Stimulated activated naive CD8-positive, alpha-beta T cell treated with anti-CD3 and anti-CD28 coated beads, Interleukin-15, Interleukin-2, amounts not matched to agents 100 U/mL and 50 U/mL, for 24 hours (primary cell): ENCODE results near the gene PLD5.
"Not testable (repeated sequence)": the region's sequence is repeated elsewhere in the genome, so short reads cannot be mapped to it uniquely, and the experiment has no call there.

Experiments
- ATAC-seq: fragments of 150-1000 bp; cut with Tn5 transposase; one replicate; pipeline ENCODE4 v1.10.0; 2021
- DNase-seq: peaks from one replicate; pipeline ENCODE4 v3.0.0; 2021

The PLD5 gene

DNA sequence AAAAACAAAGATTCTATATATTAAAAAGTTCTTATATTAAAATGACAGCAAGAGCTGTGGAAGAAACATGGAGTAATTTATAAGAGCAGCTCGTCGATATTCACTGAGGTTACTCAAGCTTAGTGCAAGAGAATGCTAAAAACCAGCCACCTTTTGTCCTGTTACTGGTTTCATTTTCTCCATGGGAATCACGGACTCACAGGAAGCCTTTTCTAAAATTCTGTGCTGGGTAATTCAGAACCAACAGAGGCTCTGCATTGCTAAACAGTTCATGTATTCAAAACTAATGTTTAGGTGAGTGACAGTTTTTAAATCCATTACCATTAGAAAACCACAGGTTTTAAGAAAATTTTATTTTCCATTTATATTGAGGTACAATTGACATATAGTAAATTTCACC lies 377.8 kb downstream of the PLD5 start:
- no peak for DNase-seq
- ATAC-seq: no peak

DNA sequence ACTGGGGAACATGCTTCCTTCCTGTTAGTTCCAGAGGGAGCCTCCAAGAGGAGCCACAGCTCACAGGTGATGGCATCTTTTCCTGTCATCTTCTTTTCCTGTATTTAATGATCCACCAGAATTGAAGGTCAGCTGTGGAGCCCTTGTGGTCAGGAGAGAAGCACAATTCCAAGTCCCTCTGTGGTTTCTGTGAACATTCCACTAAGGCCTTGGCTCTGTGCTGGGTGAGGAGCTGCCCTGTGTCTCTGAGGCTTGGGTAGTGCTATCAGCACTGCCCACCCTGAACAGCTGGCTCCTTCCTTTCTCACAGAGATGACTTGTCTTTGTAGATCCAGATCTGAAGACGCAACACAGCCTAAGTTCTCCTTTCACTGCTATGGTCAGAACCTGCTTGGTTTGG lies 383.7 kb downstream of the PLD5 start:
- DNase-seq (no peak), ATAC-seq (no peak)

DNA sequence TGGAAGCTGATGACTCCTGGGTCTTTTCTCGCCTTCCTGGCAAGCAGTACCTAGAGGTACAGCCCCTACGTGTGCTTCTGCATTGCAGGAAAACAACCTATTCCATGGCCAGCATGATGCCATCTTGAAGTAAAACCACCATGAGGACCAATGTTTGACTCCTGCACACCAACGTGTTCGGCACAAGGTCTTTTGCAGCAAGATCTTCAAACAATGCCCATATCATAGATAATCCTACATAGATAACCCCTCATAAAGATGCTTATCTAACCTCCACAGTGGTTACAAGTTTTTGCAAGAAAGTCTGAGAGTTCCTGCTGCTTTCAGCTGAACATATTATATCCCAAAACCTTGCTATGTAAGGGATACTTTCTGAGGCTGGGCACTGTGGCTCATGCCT lies 384.5 kb downstream of the PLD5 start:
- ATAC-seq: no peak
- no peak for DNase-seq

DNA sequence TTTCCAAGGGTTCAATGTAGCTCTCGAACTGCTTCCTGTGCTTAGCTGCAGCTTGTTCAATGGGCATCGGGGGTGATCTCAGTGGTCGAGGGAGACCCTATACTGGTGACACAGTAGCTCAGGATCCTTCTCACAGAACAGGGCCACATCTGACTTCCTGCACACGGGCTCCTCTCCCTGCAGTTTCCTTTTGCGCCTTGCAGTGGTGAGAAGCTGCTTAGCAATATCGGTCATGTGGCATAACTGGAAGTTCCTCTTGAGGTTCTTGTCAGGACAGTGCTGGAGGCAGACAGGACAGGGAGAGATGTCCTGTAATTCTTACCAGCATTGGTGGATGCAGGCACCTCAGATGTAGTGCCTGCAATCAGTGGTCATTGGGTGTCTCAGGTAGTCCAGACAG lies 385.1 kb downstream of the PLD5 start:
- ATAC-seq (no peak), DNase-seq (no peak)

DNA sequence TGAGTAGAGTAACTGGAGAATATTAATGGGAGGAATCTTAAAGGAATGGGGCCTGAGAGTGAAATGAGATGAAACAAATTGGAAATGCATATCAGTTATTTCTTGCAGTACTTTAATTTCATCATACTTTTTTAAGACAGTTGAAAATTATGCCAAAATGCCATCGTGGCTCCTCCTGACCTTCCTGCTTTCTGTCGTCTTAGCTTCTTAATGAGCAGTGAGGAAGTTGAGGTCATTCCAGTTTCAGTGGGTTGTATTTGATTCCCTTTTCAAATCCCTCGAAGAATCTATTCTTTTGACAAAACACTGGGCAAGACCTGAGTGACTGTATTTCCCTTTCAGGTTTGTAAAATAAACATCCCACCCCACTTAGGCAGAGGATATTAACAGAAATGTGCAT lies 390.7 kb downstream of the PLD5 start:
- ATAC-seq: no peak

DNA sequence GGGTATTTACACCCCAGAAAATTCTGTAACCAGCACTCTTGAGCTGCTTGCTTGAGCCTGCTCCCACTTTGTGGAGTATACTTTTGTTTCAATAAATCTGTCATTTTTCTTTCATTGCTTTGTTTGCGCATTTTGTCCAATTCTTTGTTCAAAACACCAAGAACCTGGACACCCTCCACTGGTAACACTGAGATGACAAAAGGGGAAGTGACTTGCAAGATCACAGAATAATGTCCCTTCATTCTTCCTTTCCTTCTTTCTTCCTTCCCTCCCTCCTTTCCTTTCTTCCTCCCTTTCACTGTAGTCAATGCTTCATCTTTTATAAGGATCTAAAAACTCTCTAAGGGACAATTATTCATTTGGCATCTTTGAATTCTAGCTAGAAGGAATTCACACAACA lies 391.1 kb downstream of the PLD5 start:
- ATAC-seq: no peak
- no peak for DNase-seq

More for the DNA sequence above, 390.7 kb downstream of the PLD5 start:
- DNase-seq: no peak

DNA sequence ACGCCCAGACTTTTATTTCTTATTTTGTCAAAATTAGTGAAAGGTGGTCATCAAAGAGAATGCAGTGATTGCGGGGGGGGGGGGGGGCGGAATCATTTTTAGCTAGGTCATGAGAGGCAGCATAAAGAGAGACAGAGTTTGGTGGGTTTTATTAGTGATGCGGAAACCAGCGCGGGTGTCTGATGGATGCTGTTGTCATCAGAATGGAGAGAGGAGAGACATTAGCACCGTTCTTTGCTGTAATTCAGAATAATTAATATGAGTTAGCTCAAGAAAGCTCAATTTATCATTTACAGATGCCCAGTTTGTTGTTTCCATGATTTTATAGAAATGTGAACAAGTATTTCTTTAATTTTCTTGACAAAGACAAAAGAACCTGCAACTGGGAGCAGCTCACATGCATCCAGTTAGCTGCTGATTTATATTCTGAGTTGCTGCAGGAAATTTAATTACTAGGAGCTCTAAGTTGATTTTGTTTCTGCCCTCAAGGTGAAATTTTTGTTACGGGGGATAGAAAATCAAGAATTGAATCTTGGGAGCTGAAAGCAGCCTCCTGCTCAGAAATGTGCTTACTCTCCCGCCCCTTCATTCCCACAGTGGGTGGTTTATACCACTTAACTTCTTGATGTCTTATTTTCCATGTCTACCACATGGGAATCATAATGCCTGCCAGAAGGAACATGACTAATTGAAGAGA lies 392.2 kb downstream of the PLD5 start:
- DNase-seq (no peak), ATAC-seq (no peak)

DNA sequence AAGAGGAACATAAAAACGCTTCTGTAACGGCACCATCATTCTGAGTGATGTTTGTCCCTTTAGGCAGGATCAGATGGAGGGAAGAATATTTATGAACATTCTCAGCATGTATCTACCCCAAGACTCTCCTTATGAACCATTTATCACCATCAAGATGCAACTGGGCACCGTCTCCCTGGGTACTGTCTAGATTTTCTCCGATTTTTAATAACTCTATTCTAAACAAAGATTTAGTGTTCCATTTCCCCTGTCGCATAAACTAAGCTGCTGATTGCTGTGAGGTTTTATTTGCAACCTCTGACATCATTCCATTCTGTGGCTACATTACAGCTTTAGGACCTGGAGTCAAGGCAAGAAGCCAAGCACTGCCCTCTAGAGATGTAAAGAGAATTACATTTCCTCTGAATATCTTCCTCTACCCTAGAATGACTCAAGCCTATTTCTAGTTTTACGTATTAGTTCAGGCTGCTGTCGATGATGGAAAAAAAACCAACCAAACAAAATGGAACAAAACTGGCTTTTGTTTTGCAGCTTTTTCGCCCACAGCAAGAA lies 395.5 kb downstream of the PLD5 start:
- DNase-seq (no peak), ATAC-seq (no peak)

DNA sequence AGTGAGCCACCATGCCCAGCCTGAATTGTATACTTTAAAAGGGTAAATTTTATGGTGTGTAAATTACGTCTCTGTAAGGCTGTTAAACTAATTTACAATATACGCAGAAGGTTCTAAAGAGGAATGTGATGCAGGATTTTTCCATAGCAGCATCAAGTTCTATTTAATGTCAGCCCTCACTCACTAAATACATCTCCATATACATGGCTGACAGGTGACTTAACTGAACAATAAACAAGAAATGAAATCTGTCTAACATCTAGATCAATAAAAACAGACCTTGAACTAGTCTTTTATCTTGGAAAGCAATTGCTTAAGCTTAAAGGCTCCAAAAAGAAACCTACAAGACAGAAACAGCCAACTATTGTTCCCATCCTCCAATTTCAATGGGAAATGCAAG lies 404.1 kb downstream of the PLD5 start:
- ATAC-seq (no peak), DNase-seq (no peak)

DNA sequence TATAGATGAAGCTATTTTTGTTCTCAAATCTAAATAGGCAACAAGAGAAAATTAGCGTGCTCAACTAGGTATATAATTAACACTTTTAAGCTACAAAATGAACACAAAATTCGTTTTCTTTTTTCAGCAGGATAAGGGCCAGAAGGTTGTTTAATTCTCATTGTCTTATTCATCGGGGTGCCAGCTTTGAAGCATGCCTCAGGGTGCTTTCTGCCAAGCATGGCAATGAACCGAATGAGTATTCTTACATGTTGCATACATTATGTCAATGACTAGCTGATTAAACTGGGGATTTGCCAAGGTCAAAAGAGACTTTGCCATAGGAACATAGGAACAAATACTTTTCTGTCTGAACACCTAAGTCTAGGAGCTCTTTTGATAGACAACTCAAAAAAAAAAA lies 423.6 kb downstream of the PLD5 start:
- no peak for DNase-seq
- ATAC-seq: no peak

DNA sequence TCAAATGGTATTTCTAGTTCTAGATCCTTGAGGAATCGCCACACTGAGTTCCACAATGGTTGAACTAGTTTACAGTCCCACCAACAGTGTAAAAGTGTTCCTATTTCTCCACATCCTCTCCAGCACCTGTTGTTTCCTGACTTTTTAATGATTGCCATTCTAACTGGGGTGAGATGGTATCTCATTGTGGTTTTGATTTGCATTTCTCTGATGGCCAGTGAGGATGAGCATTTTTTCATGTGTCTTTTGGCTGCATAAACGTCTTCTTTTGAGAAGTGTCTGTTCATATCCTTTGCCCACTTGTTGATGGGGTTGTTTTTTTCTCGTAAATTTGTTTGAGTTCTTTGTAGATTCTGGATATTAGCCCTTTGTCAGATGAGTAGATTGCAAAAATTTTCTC lies 427.2 kb downstream of the PLD5 start:
- DNase-seq, ATAC-seq: not testable (repeated sequence)

DNA sequence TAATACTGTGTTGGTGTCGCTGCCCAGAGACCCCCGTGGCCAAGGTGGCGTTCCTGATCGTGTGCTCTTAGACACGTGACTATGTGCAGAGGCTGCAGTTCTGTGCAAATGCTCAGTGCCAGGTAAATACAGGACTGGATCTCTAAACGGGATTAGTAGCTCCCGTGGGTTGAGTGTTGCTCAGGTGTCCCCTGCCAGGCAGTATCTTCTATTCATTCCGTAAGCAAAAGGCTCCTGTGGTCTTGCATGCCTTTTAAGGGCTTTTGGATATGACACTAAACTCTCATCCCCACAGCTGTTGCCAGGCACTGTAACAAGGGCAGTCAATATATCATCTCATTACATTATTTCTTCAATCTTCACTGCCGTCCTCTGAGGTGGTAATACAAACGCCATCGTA lies 431.4 kb downstream of the PLD5 start:
- DNase-seq: no peak
- ATAC-seq: no peak

DNA sequence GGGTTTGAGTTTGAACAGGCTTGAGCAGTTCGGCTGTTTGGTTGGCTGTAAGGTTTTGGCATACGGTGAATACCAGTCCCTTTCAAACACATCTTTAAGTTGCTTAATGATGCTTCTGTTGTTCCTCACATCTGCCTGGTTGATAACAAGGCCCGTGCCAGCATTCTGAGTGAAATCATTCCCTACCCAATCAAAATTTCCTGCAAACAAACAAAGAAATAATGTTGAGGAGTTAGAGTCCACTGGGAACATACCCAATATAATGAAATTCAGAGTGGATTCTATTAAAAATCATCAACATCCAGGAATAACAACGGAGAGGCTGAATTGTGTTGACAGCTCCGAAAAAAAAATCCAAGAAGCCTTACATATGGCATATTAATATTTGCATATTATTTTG lies 434.6 kb downstream of the PLD5 start:
- no peak for ATAC-seq

DNA sequence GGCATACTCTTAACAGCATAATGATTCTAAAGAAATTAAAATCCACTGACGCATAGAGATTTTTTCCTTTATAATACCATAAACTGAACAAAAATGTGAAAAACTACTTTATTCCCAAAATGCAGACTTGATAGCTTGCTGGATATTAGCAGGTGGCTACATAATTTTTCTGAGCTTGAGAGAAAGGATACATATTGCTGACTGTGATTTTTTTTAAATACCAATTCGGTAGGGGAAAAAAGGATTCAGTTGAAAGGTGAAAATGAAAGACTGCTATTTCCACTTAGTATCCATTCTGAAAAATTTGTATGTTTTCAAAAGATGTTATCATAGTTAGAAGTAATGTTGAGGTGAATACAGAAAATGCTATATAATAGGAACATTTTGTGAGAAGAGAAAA lies 435.6 kb downstream of the PLD5 start:
- ATAC-seq (no peak), DNase-seq (no peak)

More for the DNA sequence above, 434.6 kb downstream of the PLD5 start:
- DNase-seq: no peak

DNA sequence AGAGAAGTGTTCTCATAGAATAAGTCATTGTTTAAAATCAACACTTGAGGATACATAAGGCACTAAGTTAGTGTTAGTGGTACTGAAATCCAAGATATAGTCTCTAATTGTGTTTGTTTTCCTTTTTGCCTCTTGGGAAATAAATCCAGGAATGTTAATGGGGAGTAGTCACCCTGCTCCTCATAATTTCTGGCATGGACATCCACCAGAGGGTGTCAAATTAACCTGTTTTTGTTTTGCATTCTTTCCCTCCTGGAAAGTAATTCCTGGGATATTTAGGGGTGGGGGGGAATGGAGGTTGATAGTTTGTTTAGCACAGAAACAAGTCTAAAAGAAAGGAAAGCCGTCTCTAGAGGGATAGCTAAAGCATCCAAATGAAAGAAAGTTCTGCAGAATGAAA lies 437.8 kb downstream of the PLD5 start:
- ATAC-seq (no peak), DNase-seq (no peak)

DNA sequence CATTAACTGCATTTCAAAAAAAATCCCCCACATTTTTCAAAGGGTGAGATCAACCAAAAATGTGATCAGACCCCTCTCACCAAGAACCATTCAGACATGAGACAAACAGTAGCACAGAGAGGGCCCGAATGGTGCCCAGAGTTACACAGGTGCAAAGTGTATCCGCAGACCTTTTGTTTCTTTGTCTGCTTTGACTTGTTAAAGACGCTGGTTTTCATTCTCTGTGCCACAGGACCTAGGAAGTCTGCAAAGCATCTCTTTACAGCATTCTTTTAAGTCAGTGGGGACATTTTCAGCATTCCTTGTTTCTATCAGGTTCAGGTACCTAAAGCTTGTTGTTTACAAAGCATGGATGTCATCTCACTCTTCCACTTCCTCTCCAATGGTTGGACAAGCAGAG lies 438.4 kb downstream of the PLD5 start:
- DNase-seq (no peak), ATAC-seq (no peak)

DNA sequence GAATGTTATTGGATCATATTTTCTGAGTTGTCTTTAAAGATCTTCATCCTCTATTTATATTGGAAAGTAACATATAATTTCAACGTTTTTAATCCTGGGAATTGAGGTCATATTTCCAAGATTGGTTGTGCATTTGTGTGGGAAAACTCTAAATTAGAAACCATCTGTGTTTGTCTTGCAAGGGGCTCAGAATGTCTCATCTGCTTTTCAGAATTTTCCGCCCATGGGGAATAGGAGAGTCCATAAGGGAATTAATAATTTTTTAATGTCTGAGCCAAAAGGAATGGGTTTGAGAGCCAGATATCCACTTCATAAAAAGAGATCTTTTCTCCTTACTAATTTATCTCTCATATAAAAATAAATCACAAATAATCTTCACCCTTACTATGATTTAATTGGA lies 440.8 kb downstream of the PLD5 start:
- DNase-seq (no peak), ATAC-seq (no peak)

DNA sequence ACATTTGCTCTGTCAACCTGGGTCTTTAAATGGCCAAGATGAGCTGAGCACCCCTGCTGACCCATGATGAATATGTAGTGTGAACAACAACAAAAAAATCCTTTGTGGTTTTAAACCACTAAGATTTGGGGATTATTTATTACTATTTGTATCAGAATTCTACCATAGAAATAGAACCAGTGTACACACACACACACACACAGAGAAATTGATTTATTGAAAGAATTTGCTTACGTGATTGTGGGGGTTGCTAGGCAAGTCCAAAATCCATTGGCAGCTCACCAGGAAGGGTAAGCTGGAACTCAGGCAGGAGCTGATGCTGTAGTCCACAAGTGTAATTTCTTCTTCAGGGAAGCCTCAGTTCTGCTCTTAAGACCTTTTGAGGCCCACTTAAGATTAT lies 443.1 kb downstream of the PLD5 start:
- ATAC-seq (no peak), DNase-seq (no peak)

DNA sequence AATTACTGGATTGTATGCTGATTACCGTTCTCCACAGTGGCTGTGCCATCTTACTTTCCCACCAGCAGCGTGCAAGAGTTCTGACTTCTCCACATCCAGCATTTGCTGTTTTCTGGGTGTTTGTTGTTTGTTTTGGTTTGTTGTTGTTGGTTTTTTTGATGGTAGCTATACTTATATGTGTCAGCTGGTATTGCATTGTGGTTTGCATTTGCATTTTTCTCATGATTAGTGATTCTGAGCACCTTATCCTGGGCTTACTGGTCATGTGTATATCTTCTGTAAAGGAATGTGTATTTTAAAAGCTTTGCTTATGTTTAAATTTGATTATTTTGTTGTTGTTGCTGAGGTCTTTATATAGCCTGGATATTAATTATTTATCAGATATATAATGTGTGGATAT lies 458.7 kb downstream of the PLD5 start:
- DNase-seq (no peak), ATAC-seq (no peak)

DNA sequence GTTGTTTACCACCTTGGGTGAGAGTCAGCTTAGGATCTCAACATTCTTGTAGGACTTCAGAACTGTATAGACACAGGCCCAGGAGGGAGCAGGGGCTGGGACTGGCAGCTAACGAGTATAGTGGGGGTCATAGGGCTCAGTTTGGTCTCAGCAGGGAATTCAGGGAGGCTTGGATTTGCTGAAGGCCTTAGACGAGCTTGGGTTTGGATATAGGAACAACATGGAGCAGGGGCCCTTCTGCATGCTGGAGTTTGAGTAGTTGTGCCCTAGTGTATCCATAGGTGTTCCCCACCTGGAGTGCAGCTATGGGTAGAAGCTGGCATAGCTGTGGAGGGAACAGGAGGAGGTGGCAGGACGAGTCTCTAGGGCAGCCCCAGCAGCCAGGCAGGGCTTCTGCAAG lies 462.2 kb downstream of the PLD5 start:
- DNase-seq: no peak
- ATAC-seq: no peak

DNA sequence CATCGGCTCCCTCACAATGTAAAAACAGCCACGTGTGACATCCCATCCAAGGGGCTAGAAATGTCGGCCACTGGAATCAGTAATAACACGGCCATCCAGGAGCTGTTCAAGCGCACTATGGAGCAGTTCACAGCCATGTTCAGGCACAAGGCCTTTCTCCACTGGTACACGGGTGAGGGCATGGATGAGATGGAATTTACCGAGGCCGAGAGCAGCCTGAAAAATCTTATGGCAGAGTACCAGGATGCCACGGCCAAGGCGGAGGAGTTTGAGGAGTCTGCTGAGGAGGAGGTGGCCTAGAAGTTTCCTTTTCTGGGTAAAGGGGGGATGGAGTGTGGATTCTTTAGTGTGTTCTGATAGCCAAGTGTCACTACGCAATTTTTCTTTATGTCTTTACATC lies 464.5 kb downstream of the PLD5 start:
- no peak for ATAC-seq
- DNase-seq: no peak

DNA sequence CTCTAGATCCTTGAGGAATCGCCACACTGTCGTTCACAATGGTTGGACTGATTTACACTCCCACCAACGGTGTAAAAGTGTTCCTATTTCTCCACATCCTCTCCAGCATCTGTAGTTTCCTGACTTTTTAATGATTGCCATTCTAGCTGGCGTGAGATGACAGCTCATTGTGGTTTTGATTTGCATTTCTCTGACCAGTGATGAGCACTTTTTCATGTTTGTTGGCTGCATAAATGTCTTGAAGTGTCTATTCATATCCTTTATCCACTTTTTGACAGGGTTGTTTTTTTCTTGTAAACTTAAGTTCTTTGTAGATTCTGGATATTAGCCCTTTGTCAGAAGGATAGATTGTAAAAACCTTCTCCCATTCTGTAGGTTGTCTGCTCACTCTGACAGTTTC lies 465.9 kb downstream of the PLD5 start:
- not testable (repeated sequence) for ATAC-seq, DNase-seq

DNA sequence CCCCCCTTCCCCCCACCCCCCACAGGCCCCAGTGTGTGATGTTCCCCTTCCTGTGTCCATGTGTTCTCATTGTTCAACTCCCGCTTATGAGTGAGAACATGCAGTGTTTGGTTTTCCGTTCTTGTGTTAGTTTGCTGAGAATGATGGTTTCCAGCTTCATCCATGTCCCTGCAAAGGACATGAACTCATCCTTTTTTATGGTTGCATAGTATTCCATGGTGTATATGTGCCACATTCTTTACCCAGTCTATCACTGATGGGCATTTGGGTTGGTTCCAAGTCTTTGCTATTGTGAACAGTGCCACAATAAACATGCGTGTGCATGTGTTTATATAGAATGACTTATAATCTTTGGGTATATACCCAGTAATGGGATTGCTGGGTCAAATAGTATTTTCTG lies 466.3 kb downstream of the PLD5 start:
- not testable (repeated sequence) for DNase-seq, ATAC-seq

DNA sequence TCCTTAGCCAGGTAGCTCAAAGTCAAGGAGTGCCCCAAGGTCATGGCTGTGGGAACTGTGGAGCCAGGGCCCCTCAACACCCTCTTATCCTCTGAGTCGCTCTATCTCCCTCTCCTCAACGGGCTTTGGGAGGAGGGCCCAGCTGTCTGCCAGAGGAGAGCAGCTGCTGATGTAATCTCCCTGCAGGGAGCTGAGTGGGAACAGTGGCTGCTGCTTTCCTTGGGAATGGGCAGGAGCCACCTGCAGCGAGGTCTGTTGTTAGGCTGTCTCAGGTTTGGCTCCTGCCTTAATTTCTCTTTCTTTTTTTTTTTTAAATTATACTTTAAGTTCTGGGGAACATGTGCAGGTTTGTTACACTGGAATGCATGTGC lies 466.8 kb downstream of the PLD5 start:
- DNase-seq (no peak), ATAC-seq (no peak)
